ENCODE data around the gene PNMA6E. TPM values are rescaled to one million over a fixed set of nuclear protein-coding genes. Genes with fewer than 3 reads are reported as not detected.

Gene PNMA6E
- total RNA-seq, 1 donor from 2014 or later = not detected

GRCh38 chrX:153378607-153379006 lies 22.5 kb downstream of the PNMA6E start:
- Histone ChIP-seq H3K4me3 (ENCODE audit: insufficient read depth, low read depth, low read length) (no peak overlapping the region), H4K20me1 (ENCODE audit: insufficient read depth, low read length) (no peaks in the 10 kb centered on the region), H3K9me3 (ENCODE audit: insufficient read depth, low read depth, low read length) (no peaks in the 10 kb centered on the region), H3K4me2 (ENCODE audit: low read length) (no peak overlapping the region), H2AFZ (ENCODE audit: low read depth, low read length) (no peak overlapping the region), H3K36me3 (ENCODE audit: insufficient read depth, low read length) (no peaks in the 10 kb centered on the region), H3K27ac (ENCODE audit: low read depth, low read length) (no peak overlapping the region), H3K9ac (ENCODE audit: low read length) (no peak overlapping the region), H3K79me2 (ENCODE audit: insufficient read depth, low read length) (no peaks in the 10 kb centered on the region), H3K4me1 (ENCODE audit: insufficient read depth, low read length) (peaks cover 7% of the 10 kb centered on the region), H3K27me3 (ENCODE audit: insufficient read depth, low read length) (no peaks in the 10 kb centered on the region)
- TF ChIP-seq EZH2 (IDR thresholded peaks at IDR 0.05; ENCODE audit: insufficient read depth, low read length) (no peak), CTCF (IDR thresholded peaks at IDR 0.05; ENCODE audit: insufficient read depth, low read depth, low read length) (no peak)
- Mint-ChIP-seq H3K27me3 (ENCODE audit: low read depth, unreplicated experiment) (peaks cover 3% of the 10 kb centered on the region), H3K4me1 (ENCODE audit: low read depth, unreplicated experiment) (no peaks in the 10 kb centered on the region), H3K36me3 (ENCODE audit: low read depth, unreplicated experiment) (no peaks in the 10 kb centered on the region), H3K4me3 (ENCODE audit: unreplicated experiment) (no peak overlapping the region), H3K27ac (ENCODE audit: unreplicated experiment) (no peak overlapping the region), H3K9me3 (ENCODE audit: unreplicated experiment) (no peaks in the 10 kb centered on the region)
- FAIRE-seq = no peak
- no peak for DNase-seq (ENCODE audit: low read depth)

GRCh38 chrX:153377727-153378126 lies 23.4 kb downstream of the PNMA6E start:
- Histone ChIP-seq H3K27me3 (ENCODE audit: insufficient read depth, low read length) (no peaks in the 10 kb centered on the region), H3K4me2 (ENCODE audit: low read length) (no peak overlapping the region), H3K9ac (ENCODE audit: low read length) (no peak overlapping the region), H3K4me3 (ENCODE audit: insufficient read depth, low read depth, low read length) (no peak overlapping the region), H2AFZ (ENCODE audit: low read depth, low read length) (no peak overlapping the region), H3K9me3 (ENCODE audit: insufficient read depth, low read depth, low read length) (no peaks in the 10 kb centered on the region), H4K20me1 (ENCODE audit: insufficient read depth, low read length) (no peaks in the 10 kb centered on the region), H3K27ac (ENCODE audit: low read depth, low read length) (no peak overlapping the region), H3K79me2 (ENCODE audit: insufficient read depth, low read length) (no peaks in the 10 kb centered on the region), H3K4me1 (ENCODE audit: insufficient read depth, low read length) (peaks cover 7% of the 10 kb centered on the region), H3K36me3 (ENCODE audit: insufficient read depth, low read length) (no peaks in the 10 kb centered on the region)
- H3K27me3 Mint-ChIP-seq (ENCODE audit: low read depth, unreplicated experiment) = peaks cover 3% of the 10 kb centered on the region
- H3K9me3 Mint-ChIP-seq (ENCODE audit: unreplicated experiment) = no peaks in the 10 kb centered on the region
- TF ChIP-seq CTCF (IDR thresholded peaks at IDR 0.05; ENCODE audit: insufficient read depth, low read depth, low read length) (no peak), EZH2 (IDR thresholded peaks at IDR 0.05; ENCODE audit: insufficient read depth, low read length) (no peak)
- H3K36me3 Mint-ChIP-seq (ENCODE audit: low read depth, unreplicated experiment) = no peaks in the 10 kb centered on the region
- FAIRE-seq (no peak), DNase-seq (ENCODE audit: low read depth) (no peak)
- no peak overlapping the region for H3K27ac Mint-ChIP-seq (ENCODE audit: unreplicated experiment)
- no peaks in the 10 kb centered on the region for H3K4me1 Mint-ChIP-seq (ENCODE audit: low read depth, unreplicated experiment)
- no peak overlapping the region for H3K4me3 Mint-ChIP-seq (ENCODE audit: unreplicated experiment)

- H3K9me3 Mint-ChIP-seq (ENCODE audit: unreplicated experiment) = no peaks in the 10 kb centered on the region
Measured at GRCh38 chrX:153375571-153375970, 25.6 kb downstream of the PNMA6E start.

More at GRCh38 chrX:153375571-153375970, 25.6 kb downstream of the PNMA6E start:
- Histone ChIP-seq H3K4me3 (ENCODE audit: insufficient read depth, low read depth, low read length) (no peak overlapping the region), H3K36me3 (ENCODE audit: insufficient read depth, low read length) (no peaks in the 10 kb centered on the region), H3K27me3 (ENCODE audit: insufficient read depth, low read length) (no peaks in the 10 kb centered on the region), H3K9ac (ENCODE audit: low read length) (no peak overlapping the region), H3K9me3 (ENCODE audit: insufficient read depth, low read depth, low read length) (no peaks in the 10 kb centered on the region), H3K27ac (ENCODE audit: low read depth, low read length) (no peak overlapping the region), H4K20me1 (ENCODE audit: insufficient read depth, low read length) (no peaks in the 10 kb centered on the region), H3K79me2 (ENCODE audit: insufficient read depth, low read length) (no peaks in the 10 kb centered on the region), H3K4me1 (ENCODE audit: insufficient read depth, low read length) (no peaks in the 10 kb centered on the region), H2AFZ (ENCODE audit: low read depth, low read length) (no peak overlapping the region), H3K4me2 (ENCODE audit: low read length) (no peak overlapping the region)
- H3K27ac Mint-ChIP-seq (ENCODE audit: unreplicated experiment) = no peak overlapping the region
- H3K4me1 Mint-ChIP-seq (ENCODE audit: low read depth, unreplicated experiment) = peaks cover 6% of the 10 kb centered on the region
- DNase-seq (ENCODE audit: low read depth) (no peak), FAIRE-seq (no peak)
- peaks cover 3% of the 10 kb centered on the region for H3K27me3 Mint-ChIP-seq (ENCODE audit: low read depth, unreplicated experiment)
- H3K36me3 Mint-ChIP-seq (ENCODE audit: low read depth, unreplicated experiment) = no peaks in the 10 kb centered on the region
- TF ChIP-seq CTCF (IDR thresholded peaks at IDR 0.05; ENCODE audit: insufficient read depth, low read depth, low read length) (no peak), EZH2 (IDR thresholded peaks at IDR 0.05; ENCODE audit: insufficient read depth, low read length) (no peak)
- no peak overlapping the region for H3K4me3 Mint-ChIP-seq (ENCODE audit: unreplicated experiment)

Measured in astrocyte (in vitro differentiated cells and primary cell).